GM18861 (cell line): ENCODE data around the gene NTMT1.
"Not testable (repeated sequence)": the region's sequence is repeated elsewhere in the genome, so short reads cannot be mapped to it uniquely, and the experiment has no call there.

Experiments used
- ATAC-seq: cut with Tn5 transposase; IDR thresholded peaks from one replicate; pipeline ENCODE4 v1.9.1; 2021; ENCODE audit not compliant: unreplicated experiment

The NTMT1 gene

DNA sequence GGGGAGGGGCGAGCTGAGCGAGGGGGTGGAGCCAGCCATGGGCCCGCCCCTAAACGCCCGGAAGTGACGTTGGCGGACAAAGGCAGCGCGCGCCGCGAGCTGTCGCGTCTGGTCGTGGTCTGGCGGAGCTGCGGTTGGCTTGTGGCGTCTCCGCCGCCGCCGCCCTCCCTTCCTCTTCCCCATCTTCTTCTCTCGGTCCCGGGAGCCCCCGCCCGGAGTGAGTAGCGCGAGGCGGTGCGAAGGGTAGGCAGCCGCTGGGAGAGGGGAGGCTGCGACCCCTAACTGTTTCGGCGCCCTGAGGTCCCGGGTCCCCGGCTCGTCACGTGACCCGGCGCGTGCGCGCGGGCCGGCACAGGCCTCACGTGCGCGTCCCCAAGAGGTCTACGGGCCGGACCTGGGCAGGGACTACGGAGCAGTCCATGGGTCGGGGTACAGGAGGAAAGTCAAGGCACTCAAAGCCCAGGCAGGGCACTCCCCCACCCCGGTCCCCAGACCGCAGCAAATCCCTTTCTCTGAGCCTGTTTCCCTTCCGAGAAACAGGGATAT is at the start of gene NTMT1:
TSS of gene NTMT1 (plus strand) at position 85 of the 546 bp plus-strand sequence. CDS start 6,541 bp downstream, outside the sequence.
- peak; percentile 45 for ATAC-seq

DNA sequence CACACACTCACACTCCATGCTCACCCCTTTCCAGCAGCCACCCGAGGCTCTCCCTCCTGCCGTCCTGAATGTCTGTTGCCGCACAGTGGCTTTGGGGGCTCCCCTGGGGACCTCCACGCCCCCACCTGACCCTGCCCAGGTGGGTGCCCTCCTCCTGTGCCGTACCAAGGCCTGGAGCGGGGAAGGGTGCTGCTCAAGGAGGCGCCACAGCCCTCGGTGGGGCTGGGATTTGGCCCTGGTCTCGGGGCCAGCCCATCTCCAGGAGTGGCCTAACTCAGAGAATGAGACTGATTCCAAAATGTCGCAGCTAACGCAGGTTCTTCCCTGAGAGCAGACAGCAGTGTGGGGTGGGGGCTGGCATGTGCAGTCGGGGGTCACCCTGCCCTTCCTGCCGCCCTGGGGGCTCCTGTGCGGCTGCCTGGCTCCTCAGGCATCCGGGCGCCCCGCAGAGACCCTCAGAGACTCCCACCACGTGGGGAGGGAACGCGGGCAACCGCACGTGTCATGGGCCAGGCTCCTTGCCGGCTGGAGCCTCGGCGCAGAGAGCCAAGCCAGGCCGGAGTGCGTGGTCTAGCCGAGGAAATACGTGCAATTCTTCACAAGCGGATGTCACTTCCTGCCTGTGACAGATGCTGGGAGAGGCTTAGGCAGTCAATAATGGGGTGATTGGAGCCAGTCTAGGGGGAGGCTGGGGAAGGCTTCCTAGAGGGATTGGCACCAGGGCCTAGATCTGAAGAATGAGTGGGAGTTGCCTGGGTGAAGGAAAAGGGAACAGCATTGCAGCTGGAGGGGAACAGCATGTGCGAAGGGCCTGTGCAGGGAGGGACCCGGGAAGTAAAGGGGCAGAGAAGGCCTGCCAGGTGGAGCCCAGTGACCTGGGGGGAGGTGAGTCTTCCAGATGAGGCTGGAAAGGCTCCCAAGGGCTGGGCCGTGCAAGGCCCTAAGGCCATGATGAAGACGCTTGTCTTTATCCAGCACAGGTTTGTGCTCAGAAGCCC is 49.1 kb upstream of the NTMT1 start:
- ATAC-seq = no peak

DNA sequence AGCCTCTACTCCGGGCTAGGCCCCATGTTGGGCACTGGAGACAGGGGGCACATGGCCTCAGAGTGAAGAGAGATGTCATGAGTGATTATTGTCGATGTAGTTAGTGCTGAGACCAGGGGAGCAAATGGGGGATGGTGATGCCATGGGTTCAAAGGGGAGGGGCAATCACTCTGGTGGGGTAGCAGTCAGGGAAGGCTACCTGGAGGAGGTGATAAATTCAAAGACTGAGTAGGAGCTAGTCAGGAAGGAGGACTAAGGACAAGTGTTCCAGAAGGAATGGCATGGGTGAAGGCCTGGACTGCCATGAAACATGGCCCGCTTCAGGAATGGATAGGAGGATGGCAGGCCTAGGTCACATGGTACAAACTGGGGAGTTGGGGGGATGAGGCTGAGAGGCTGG is 46.7 kb upstream of the NTMT1 start:
- no peak for ATAC-seq

DNA sequence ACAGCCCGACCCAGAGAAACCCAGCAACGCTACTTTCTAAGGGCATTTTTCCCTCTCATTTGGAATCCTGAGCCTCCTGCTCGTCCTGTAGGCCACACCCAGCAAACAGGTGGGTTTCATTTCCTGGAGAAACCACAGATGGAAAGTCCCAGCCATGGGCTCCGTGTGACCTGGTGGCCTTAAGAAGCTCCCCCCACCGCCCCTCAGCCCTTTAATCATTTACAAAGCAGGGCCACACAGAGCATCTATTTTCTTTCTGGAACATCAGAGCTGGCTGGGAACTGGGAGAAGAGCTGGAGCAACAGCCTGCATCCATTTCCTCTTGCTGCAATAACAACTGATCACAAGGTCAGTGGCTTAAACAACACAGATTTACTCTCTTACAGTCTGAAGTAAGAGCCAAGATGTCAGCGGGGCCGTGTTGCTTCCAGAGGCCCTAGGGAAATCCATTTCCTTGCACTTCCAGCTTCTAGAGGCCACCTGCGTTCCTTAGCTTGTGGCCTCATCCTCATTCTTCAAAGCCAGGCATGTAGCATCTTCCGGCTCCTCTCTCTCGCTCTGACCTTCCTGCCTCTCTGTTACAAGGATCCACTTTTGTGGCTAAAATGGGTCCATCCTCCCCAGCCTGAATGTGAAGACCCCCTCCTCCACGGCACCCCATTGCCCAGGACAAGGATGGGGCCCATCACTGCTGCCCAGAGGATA is 45.6 kb upstream of the NTMT1 start:
- ATAC-seq = no peak

GRCh38 chr9:129581505-129582189 is 44.3 kb upstream of the NTMT1 start:
- ATAC-seq = no peak

DNA sequence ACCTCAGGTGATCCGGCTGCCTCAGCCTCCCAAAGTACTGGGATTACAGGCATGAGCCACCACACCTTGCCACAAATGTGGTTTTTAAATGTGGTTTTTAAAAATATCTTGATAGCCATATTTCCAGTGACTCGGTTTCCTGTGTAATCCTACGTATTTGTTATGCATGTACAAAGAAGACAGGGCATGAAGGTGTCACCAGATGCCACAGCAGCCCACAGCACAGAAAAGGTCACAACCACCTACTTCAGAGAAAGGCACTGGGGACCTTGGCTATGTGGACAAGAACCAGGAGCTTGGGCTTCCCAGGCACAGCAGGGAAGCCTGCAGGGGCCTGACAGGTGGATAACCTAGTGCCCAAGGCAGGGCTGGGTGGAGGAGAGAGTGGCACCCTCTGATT is 43.1 kb upstream of the NTMT1 start:
- no peak for ATAC-seq

- no peak for ATAC-seq
These were observed 42.5 kb upstream of the NTMT1 start for GRCh38 chr9:129583308-129584038.

DNA sequence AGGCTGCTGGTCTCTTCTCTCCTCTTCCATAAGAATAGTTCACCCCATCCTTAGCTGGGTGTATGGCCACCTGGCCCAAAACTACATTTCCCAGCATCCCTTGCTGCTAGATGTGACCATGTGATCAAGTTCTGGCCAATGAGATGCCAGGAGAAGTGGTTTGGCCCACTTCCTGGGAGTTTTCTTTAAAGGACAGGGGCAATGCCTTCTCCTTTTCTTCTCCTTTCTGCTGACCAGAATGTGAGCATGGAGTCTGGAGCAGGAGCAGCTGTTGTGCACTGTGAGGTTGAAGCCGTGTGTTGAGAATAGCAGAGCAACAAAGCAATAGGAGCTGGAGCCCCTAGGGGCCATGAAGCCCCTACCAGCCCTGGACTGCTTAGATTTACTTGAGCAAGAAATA is 41.8 kb upstream of the NTMT1 start:
- ATAC-seq = peak; percentile 51

DNA sequence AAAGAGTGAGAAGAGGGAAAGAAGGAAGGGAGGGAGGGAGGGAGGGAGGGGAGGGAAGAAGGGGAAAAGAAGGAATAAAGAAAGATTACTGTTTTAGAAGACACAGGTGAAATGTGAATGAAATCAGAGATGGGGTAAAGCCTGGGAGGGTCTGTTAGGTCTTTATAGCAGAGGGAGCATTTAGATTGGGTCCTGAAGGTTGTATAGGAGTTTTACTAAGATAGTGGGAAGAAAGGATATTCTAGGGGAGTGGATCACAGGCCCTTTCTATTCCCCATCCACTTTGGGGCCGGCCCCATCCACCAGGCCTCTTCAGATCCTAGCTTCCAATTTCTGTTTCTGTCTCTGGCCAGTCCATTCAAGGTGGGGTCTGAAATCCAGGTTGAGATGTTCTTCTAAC is 40.6 kb upstream of the NTMT1 start:
- no peak for ATAC-seq

DNA sequence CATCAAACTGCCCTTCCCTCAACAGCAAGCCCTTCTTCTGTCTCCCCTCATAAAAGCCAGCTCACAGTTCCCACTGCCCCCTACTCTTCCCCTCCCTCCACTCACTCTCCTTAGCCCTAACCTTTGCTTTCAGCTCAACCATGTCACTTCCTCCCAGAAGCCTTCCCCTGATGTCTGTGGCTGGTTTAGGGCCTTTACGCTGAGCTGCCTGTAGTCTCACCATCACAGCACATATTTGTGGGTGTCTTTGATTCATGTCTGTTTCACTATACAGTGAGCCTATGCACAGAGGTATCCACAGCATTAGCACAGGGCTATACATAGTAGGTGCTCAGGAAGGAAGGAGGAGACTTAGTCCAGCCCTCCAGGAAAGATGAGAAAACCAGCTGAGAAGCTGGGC is 39.7 kb upstream of the NTMT1 start:
- ATAC-seq = no peak

DNA sequence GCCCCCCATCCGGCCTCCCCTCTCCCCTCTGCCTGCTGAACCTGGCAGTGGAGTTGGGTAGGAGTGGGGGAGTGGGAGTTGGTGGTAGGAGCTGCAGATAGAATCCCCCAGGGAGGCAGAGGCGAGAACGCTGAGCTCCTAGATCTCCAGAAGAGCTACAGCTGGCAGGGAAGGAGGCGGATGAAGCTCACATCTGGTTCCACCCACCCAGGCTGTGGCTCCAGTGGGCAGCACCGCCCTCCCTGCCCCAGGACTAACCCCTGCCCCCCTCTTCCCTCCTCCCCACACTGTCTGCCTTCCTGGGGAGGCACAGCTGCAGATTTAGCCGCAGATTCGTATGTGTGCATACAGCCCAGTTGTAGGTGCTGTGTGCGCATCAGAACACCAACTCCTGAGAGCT is 39.3 kb upstream of the NTMT1 start:
- no peak for ATAC-seq

GRCh38 chr9:129587487-129588262 is 38.3 kb upstream of the NTMT1 start:
- no peak for ATAC-seq

- no peak for ATAC-seq
These were observed 35.5 kb upstream of the NTMT1 start for GRCh38 chr9:129590466-129590865.

DNA sequence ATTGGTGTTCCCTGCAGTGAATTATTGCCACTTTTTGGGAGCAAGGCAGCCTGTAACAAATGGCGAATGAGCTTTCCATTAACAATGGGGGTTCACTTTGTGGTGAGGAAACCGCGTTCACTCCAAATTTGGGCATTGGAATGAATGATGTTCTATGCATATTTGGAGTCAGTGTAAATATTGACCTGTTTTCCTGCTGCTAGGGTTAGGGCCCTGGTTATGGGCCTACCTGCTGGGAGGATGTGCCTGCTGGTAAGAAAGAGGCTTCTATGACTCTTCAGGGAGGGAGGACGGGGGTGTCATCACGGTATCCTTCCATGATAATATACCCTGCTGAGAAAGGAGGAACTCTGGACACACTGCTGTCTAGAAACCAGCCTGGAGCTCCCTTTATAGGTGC is 34.0 kb upstream of the NTMT1 start:
- ATAC-seq = no peak

GRCh38 chr9:129592790-129593189 is 33.2 kb upstream of the NTMT1 start:
- ATAC-seq = not testable (repeated sequence)

DNA sequence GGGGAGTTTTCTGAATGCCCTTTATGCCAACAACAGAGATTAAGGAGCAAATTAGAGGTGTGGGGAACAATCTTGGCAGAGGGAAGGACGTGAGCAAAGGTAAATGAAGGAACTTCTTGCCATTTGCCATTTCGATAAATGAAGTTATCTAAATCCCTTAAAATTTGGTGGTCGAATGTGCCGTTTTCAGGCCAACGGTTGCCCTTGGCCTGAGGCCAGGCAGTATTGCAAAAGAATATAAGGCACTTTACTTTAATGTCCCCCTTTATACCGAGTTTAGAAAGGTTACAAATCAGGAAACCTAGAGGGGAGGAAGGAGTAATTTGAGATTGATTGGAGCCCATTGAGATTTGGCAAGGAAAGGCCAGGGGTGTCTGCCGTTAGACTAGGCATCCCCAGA is 31.3 kb upstream of the NTMT1 start:
- ATAC-seq = no peak

DNA sequence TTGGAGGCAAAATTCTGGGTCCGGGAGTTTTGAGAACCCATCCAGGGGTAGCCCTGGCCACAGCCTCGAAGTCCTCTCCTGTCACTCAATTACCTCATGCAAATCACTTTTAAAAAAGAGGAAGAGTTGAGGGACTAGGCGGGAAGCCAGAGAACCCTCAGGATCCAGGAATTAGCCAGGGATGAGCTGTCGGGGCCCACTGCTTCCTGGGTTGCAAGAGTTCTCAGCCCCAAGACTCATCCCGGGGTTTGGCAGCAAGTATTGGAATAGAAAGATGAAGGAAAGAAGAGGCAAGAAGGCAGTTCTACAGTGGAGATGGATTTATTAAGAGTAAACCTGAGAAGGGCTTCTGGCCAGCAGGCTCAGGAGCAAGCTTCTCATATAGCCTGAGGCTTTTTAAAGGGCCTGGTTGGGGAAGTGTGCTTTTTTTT is 30.6 kb upstream of the NTMT1 start:
- no peak for ATAC-seq

DNA sequence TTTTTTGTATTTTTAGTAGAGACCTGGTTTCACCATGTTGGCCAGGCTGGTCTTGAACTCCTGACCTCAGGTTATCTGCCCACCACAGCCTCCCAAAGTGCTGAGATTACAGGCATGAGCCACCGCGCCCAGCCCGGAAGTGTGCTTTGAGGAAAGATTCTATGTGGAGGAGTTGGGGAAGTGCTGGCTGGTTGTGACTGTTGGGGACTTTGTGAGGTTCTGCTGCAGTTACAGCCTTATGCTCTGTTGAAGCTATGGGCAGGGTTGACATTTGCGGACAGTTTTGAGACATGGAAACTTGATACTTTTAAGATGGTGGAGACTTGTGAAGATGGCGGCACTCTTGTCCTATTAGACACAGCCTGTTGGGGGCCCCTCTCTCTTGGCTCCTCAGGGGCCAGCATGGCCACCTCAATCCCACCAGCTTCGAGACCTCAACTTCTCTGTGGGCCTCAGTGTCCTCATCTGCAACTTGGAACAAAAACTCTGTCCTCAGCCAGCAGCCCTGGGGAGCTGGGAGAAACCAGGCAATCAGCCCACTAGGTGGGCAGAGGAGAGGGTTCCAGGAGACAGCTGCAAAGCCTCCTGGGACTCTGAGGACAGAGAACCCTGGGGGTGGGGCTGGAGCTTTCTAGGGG is 29.9 kb upstream of the NTMT1 start:
- ATAC-seq = no peak
